ENCODE measurements around the gene TP53AIP1. TPM values are rescaled to one million over a fixed set of nuclear protein-coding genes. Genes with fewer than 3 reads are reported as not detected.
"Not testable (repeated sequence)": the region's sequence is repeated elsewhere in the genome, so short reads cannot be mapped to it uniquely, and the experiment has no call there.

The TP53AIP1 gene
- total and polyA plus RNA-seq, 2 experiments from 2014 or later = 0.17 to 0.23 TPM

- no peak for DNase-seq (ENCODE audit: low spot score)
- WGBS (ENCODE audit: low lambda C conversion rate, missing lambda C conversion rate) = 67% methylated on average over 7 of the region's 7 CpGs
- TF ChIP-seq EZH2phosphoT487 (IDR thresholded peaks at IDR 0.05; ENCODE audit: low read depth, severe bottlenecking, unreplicated experiment) (no peak), CTCF (IDR thresholded peaks at IDR 0.05; ENCODE audit: poor library complexity) (no peak), EZH2 (IDR thresholded peaks at IDR 0.05; ENCODE audit: borderline replicate concordance) (no peak)
Measured at GRCh38 chr11:128924104-128924503, 18.6 kb downstream of the TP53AIP1 start.

GRCh38 chr11:128921793-128922192 lies 20.9 kb downstream of the TP53AIP1 start:
- H2AFZ ChIP-seq = no peak overlapping the region
- H3K4me3 ChIP-seq = no peak overlapping the region
- no peaks in the 10 kb centered on the region for H3K79me2 ChIP-seq
- no peaks in the 10 kb centered on the region for H3K9me2 ChIP-seq (replicated peaks; ENCODE audit: insufficient read depth)
- DNase-seq (ENCODE audit: low spot score) = no peak
- TF ChIP-seq CTCF (IDR thresholded peaks at IDR 0.05; ENCODE audit: poor library complexity) = no peak
- no peak for TF ChIP-seq EZH2phosphoT487 (IDR thresholded peaks at IDR 0.05; ENCODE audit: low read depth, severe bottlenecking, unreplicated experiment)
- no peak for TF ChIP-seq EZH2 (IDR thresholded peaks at IDR 0.05; ENCODE audit: borderline replicate concordance)
- WGBS (ENCODE audit: low lambda C conversion rate, missing lambda C conversion rate) = 96% methylated on average over 4 of the region's 4 CpGs
- no peaks in the 10 kb centered on the region for H4K20me1 ChIP-seq (ENCODE audit: insufficient read depth, poor library complexity, severe bottlenecking)
- H3K4me2 ChIP-seq = no peak overlapping the region
- H3K27me3 ChIP-seq = no peaks in the 10 kb centered on the region
- H3K27ac ChIP-seq = no peak overlapping the region
- H3K9me3 ChIP-seq (ENCODE audit: low read depth) = no peaks in the 10 kb centered on the region
- H3K36me3 ChIP-seq (replicated peaks; ENCODE audit: insufficient read depth, low read depth) = no peaks in the 10 kb centered on the region
- H3K4me1 ChIP-seq (ENCODE audit: insufficient read depth) = no peaks in the 10 kb centered on the region

More at GRCh38 chr11:128924104-128924503, 18.6 kb downstream of the TP53AIP1 start:
- Histone ChIP-seq H3K9me3 (ENCODE audit: low read depth) (no peaks in the 10 kb centered on the region), H2AFZ (no peak overlapping the region), H3K36me3 (replicated peaks; ENCODE audit: insufficient read depth, low read depth) (no peaks in the 10 kb centered on the region), H3K4me2 (no peak overlapping the region), H3K79me2 (no peaks in the 10 kb centered on the region), H3K4me3 (no peak overlapping the region), H3K27ac (no peak overlapping the region), H3K9me2 (replicated peaks; ENCODE audit: insufficient read depth) (no peaks in the 10 kb centered on the region), H4K20me1 (ENCODE audit: insufficient read depth, poor library complexity, severe bottlenecking) (no peaks in the 10 kb centered on the region), H3K27me3 (no peaks in the 10 kb centered on the region), H3K4me1 (ENCODE audit: insufficient read depth) (no peaks in the 10 kb centered on the region)

GRCh38 chr11:128920666-128921065 lies 22.0 kb downstream of the TP53AIP1 start:
- no peak for DNase-seq (ENCODE audit: low spot score)
- Histone ChIP-seq H4K20me1 (ENCODE audit: insufficient read depth, poor library complexity, severe bottlenecking) (no peaks in the 10 kb centered on the region), H3K27me3 (no peaks in the 10 kb centered on the region), H3K27ac (no peak overlapping the region), H3K4me1 (ENCODE audit: insufficient read depth) (no peaks in the 10 kb centered on the region), H3K9me3 (ENCODE audit: low read depth) (no peaks in the 10 kb centered on the region), H3K4me3 (no peak overlapping the region), H3K79me2 (no peaks in the 10 kb centered on the region), H2AFZ (no peak overlapping the region), H3K4me2 (no peak overlapping the region), H3K36me3 (replicated peaks; ENCODE audit: insufficient read depth, low read depth) (no peaks in the 10 kb centered on the region), H3K9me2 (replicated peaks; ENCODE audit: insufficient read depth) (no peaks in the 10 kb centered on the region)
- 93% methylated on average over 15 of the region's 15 CpGs for WGBS (ENCODE audit: low lambda C conversion rate, missing lambda C conversion rate)
- TF ChIP-seq CTCF (IDR thresholded peaks at IDR 0.05; ENCODE audit: poor library complexity) (no peak), EZH2 (IDR thresholded peaks at IDR 0.05; ENCODE audit: borderline replicate concordance) (no peak), EZH2phosphoT487 (IDR thresholded peaks at IDR 0.05; ENCODE audit: low read depth, severe bottlenecking, unreplicated experiment) (no peak)

GRCh38 chr11:128919635-128920034 lies 23.0 kb downstream of the TP53AIP1 start:
- H3K4me3 ChIP-seq; H3K27me3 ChIP-seq; DNase-seq (ENCODE audit: low spot score); H3K4me1 ChIP-seq (ENCODE audit: insufficient read depth); H3K79me2 ChIP-seq; H3K9me3 ChIP-seq (ENCODE audit: low read depth); H3K9me2 ChIP-seq (replicated peaks; ENCODE audit: insufficient read depth); H4K20me1 ChIP-seq (ENCODE audit: insufficient read depth, poor library complexity, severe bottlenecking); H3K27ac ChIP-seq; H2AFZ ChIP-seq; H3K36me3 ChIP-seq (replicated peaks; ENCODE audit: insufficient read depth, low read depth); H3K4me2 ChIP-seq: not testable (repeated sequence)
- 70% methylated on average over 7 of the region's 7 CpGs for WGBS (ENCODE audit: low lambda C conversion rate, missing lambda C conversion rate)

Measured in hepatocyte (in vitro differentiated cells).